ENCODE data around the gene SUMF1.

- TF ChIP-seq CTCF (IDR thresholded peaks at IDR 0.05; ENCODE audit: low read length), result no peak
- TF ChIP-seq EZH2 (IDR thresholded peaks at IDR 0.05; ENCODE audit: borderline replicate concordance, low read length), result no peak
Observed at GRCh38 chr3:4326868-4327267, 140.2 kb downstream of the SUMF1 start.

Data from OCI-LY1 (cell line).